ENCODE measurements around the gene HNRNPH3. TPM values are rescaled to one million over a fixed set of nuclear protein-coding genes. Genes with fewer than 3 reads are reported as not detected.

Gene HNRNPH3
- total and polyA plus RNA-seq, 2 experiments from 2014 or later = 87.2 to 367 TPM

GRCh38 chr10:68367121-68367520 is 35.3 kb downstream of the HNRNPH3 start (continued):
- TF ChIP-seq REST (IDR thresholded peaks at IDR 0.05; ENCODE audit: unreplicated experiment) = no peak
- no peak for TF ChIP-seq ZNF331 (CRISPR knock-in tag; IDR thresholded peaks at IDR 0.05; ENCODE audit: low read depth)
- TF ChIP-seq EZH2 (IDR thresholded peaks at IDR 0.05; ENCODE audit: low read depth, unreplicated experiment) = no peak
- TF ChIP-seq POLR2AphosphoS5 (IDR thresholded peaks at IDR 0.05; ENCODE audit: low read depth) = no peak
- TF ChIP-seq JUNB (IDR thresholded peaks at IDR 0.05; ENCODE audit: unreplicated experiment) = no peak
- no peak for TF ChIP-seq NANOG (IDR thresholded peaks at IDR 0.05; ENCODE audit: borderline replicate concordance)

- Mint-ChIP-seq H3K4me3 (no peak overlapping the region), H3K4me1 (no peaks in the 10 kb centered on the region), H3K9me3 (peaks cover 19% of the 10 kb centered on the region), H3K27ac (no peak overlapping the region), H3K27me3 (ENCODE audit: insufficient read depth, low read depth, poor library complexity) (peaks cover 4% of the 10 kb centered on the region), H3K36me3 (ENCODE audit: low read depth) (peaks cover 60% of the 10 kb centered on the region)
- H3K9me2 ChIP-seq (ENCODE audit: insufficient read depth) = no peaks in the 10 kb centered on the region
- H3K79me2 ChIP-seq (replicated peaks; ENCODE audit: insufficient read depth) = no peaks in the 10 kb centered on the region
- H3K27ac ChIP-seq (ENCODE audit: low read depth) = no peak overlapping the region
- H3K27me3 ChIP-seq (ENCODE audit: insufficient read depth) = no peaks in the 10 kb centered on the region
- H3K4me2 ChIP-seq = no peak overlapping the region
- peaks cover 9% of the 10 kb centered on the region for H3K36me3 ChIP-seq (ENCODE audit: insufficient read depth)
- ATAC-seq (no peak), DNase-seq (ENCODE audit: low spot score) (no peak)
- no peaks in the 10 kb centered on the region for H3K4me1 ChIP-seq (ENCODE audit: insufficient read depth)
- H2AFZ ChIP-seq = no peak overlapping the region
- 0 out of 2 replicates have a peak, but pooled peaks cover 3% of the 10 kb centered on the region for H4K20me1 ChIP-seq (replicated peaks; ENCODE audit: insufficient read depth)
- TF ChIP-seq ZNF462 (CRISPR knock-in tag; IDR thresholded peaks at IDR 0.05) (no peak), ZNF331 (CRISPR knock-in tag; IDR thresholded peaks at IDR 0.05; ENCODE audit: low read depth) (no peak), ZNF114 (CRISPR knock-in tag; IDR thresholded peaks at IDR 0.05) (no peak)
- no peaks in the 10 kb centered on the region for H3F3A ChIP-seq (replicated peaks; ENCODE audit: low read depth)
- no peak overlapping the region for H3K4me3 ChIP-seq
These were observed 39.7 kb downstream of the HNRNPH3 start for GRCh38 chr10:68371604-68372003.

All from GM23338 (cell line).